Right cardiac atrium (tissue), 5 donors: ENCODE results near the gene PIM1. TPM values are rescaled to one million over a fixed set of nuclear protein-coding genes. Genes with fewer than 3 reads are reported as not detected.

Experiments
- ATAC-seq, 2 donors: fragments of 200-7000 bp; cut with Tn5 transposase; one replicate each; pipeline versions ENCODE4 v1.8.0 to v1.9.1; 2020; ENCODE audit warnings: moderate library complexity in 2 of 2, mild to moderate bottlenecking in 1 of 2
- DNase-seq, 3 donors: peaks; one replicate each; pipeline ENCODE4 v3.0.0-alpha.2; 2020
- H3K27ac ChIP-seq: one replicate; pipeline ENCODE4 v1.5.1; 2013; ENCODE audit warnings: mild to moderate bottlenecking, low read length, control low read depth, moderate library complexity
- H3K27me3 ChIP-seq: one replicate; pipeline ENCODE4 v1.6.1; 2013; ENCODE audit not compliant: control insufficient read depth, insufficient read depth
- H3K4me1 ChIP-seq: one replicate; pipeline ENCODE4 v1.6.1; 2013; ENCODE audit warnings: low read length; ENCODE audit not compliant: control insufficient read depth, insufficient read depth
- H3K4me3 ChIP-seq: one replicate; pipeline ENCODE4 v1.5.1; 2013; ENCODE audit warnings: low read length, control low read depth
- H3K9me3 ChIP-seq: one replicate; pipeline ENCODE4 v1.6.1; 2013; ENCODE audit warnings: low read length; ENCODE audit not compliant: control insufficient read depth
- WGBS: extraction: QIAGEN DNeasy Blood & Tissue Kit; methylation state at CpG from one replicate; pipeline ENCODE4 v1.1.7; 2013; 5-methylcytosine and 5-hydroxymethylcytosine counted together
- intact Hi-C, 4 donors: fragments of 100-400 bp; cut with DNase I; formaldehyde crosslinking; loops; one replicate each; pipeline versions ENCODE4 v1.11.0 to v1.14.0; 2022 to 2023
- polyA plus RNA-seq: library from polyadenylated mRNA; stranded (reverse); fragments of 200-250 nt; gene quantifications from one replicate; pipeline ENCODE4 v1.2.3, GENCODE V29; 2013
- total RNA-seq, 4 donors: library from RNA; stranded (reverse); fragmentation: NEBNext Ultra II Directional; extraction: Animal tissue kit (Norgen Biotek cat#: 25700); gene quantifications; one replicate each; pipeline ENCODE4 v1.2.1, GENCODE V29; 2021
- donor health status: healthy with polysubstance abuse.
- donor health status: DM: no; HTN: yes; CAD: no.
- donor health status: DM: no; HTN: no; CAD: no.
- donor health status: DM: no; HTN: yes; CAD: no; lungs with severe emphysema.
- donor health status: DM: yes; HTN: yes; CAD: no.

The PIM1 gene
- total and polyA plus RNA-seq, 5 donors, result 22.5 to 72.5 (median 38.6) TPM

- intact Hi-C loops, result no loop called here
- no peaks in the 10 kb centered on the region for H3K4me1 ChIP-seq
- no peaks in the 10 kb centered on the region for H3K27me3 ChIP-seq
- ATAC-seq, result no peak
- H3K27ac ChIP-seq, result no peak overlapping the region
- no peak for DNase-seq
- H3K4me3 ChIP-seq, result no peak overlapping the region
- H3K9me3 ChIP-seq, result no peaks in the 10 kb centered on the region
- 79% methylated on average over 11 of the region's 11 CpGs for WGBS
These were observed 14.3 kb upstream of the PIM1 start for GRCh38 chr6:37155394-37156312.

DNA sequence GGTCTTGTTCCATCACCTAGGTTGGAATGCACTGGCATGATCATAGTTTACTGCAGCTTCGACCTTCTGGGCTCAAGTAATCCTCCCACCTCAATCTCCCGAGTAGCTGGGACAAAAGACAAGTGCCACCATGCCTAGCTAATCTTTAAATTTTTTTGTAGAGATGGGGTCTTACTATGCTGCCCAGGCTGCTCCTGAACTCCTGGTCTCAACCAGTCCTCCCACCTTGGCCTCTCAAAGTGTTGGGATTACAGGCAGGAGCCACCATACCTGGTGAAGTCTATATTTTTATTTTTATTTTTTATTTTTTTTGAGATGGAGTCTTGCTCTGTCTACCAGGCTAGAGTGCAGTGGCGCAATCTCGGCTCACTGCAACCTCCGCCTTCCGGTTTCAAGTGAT is 11.4 kb upstream of the PIM1 start:
- intact Hi-C loops, result no loop called here
- DNase-seq (no peak), ATAC-seq (no peak)
- H3K27me3 ChIP-seq, result no peaks in the 10 kb centered on the region
- H3K9me3 ChIP-seq, result no peaks in the 10 kb centered on the region
- H3K4me1 ChIP-seq, result no peaks in the 10 kb centered on the region
- no peak overlapping the region for H3K4me3 ChIP-seq
- no peak overlapping the region for H3K27ac ChIP-seq
- WGBS, result 95% methylated on average over 6 of the region's 6 CpGs

DNA sequence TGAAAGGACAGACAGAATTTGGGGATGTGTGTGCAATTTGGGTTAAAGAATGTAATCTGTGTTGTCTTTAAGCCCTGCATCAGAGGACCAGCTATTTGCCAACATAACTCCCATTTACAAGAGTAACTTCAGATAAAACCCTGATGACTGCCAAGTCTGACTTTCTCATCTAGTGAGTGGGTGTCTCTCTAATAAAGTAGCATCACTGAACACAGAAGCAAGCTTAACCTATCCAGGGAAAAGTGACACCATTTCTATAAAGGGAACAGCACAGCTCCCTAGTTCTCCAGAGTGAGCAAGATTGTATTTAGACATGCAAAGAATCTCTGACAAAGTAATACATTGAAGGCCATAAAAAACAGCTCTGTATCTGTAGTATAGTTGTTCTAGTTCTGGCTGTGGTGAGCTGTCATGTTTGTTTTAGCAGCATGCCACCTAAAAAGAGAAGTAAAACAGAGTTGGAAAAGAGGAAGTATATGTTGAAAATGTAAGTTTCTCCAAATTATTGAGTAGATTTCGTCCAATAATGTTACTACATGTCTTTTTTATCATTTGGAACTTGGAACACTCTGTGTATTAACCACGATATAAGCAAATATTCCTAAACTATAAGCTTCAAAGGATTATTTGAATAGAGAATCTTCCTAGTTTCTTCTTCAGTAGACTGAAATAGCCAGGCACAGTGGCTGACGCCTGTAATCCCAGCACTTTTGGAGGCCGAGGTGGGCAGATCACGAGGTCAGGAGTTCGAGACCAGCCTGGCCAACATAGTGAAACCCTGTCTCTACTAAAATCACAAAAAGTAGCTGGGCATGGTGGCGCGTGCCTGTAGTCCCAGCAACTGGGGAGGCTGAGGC is 8.8 kb upstream of the PIM1 start:
- ATAC-seq, result peak; percentile 52 to 80

GRCh38 chr6:37162740-37163139 is 7.2 kb upstream of the PIM1 start:
- Histone ChIP-seq H3K9me3 (no peaks in the 10 kb centered on the region), H3K27me3 (no peaks in the 10 kb centered on the region), H3K4me3 (no peak overlapping the region), H3K27ac (no peak overlapping the region), H3K4me1 (no peaks in the 10 kb centered on the region)
- WGBS, result 91% methylated on average over 4 of the region's 4 CpGs
- ATAC-seq, result no peak
- no peak for DNase-seq
- intact Hi-C loops, result no loop called here

More for the DNA sequence above, 8.8 kb upstream of the PIM1 start:
- intact Hi-C loops, result no loop called here
- H3K9me3 ChIP-seq, result no peaks in the 10 kb centered on the region
- H3K4me3 ChIP-seq, result no peak overlapping the region
- no peaks in the 10 kb centered on the region for H3K4me1 ChIP-seq
- no peak overlapping the region for H3K27ac ChIP-seq
- WGBS, result 75% methylated on average over 8 of the region's 8 CpGs
- no peak for DNase-seq
- no peaks in the 10 kb centered on the region for H3K27me3 ChIP-seq

GRCh38 chr6:37168163-37168758 is 1.7 kb upstream of the PIM1 start:
- intact Hi-C loops, result no loop called here
- DNase-seq (no peak), ATAC-seq (no peak)
- WGBS, result 69% methylated on average over 5 of the region's 5 CpGs
- H3K4me3 ChIP-seq, result no peak overlapping the region
- H3K9me3 ChIP-seq, result no peaks in the 10 kb centered on the region
- no peak overlapping the region for H3K27ac ChIP-seq
- peaks cover 3% of the 10 kb centered on the region for H3K4me1 ChIP-seq
- H3K27me3 ChIP-seq, result no peaks in the 10 kb centered on the region

GRCh38 chr6:37168811-37169495 is 999 bp upstream of the PIM1 start:
- peak in 1 of 3 donors; percentile 82 for DNase-seq
- no peaks in the 10 kb centered on the region for H3K27me3 ChIP-seq
- WGBS, result 3% methylated on average over 29 of the region's 29 CpGs

DNA sequence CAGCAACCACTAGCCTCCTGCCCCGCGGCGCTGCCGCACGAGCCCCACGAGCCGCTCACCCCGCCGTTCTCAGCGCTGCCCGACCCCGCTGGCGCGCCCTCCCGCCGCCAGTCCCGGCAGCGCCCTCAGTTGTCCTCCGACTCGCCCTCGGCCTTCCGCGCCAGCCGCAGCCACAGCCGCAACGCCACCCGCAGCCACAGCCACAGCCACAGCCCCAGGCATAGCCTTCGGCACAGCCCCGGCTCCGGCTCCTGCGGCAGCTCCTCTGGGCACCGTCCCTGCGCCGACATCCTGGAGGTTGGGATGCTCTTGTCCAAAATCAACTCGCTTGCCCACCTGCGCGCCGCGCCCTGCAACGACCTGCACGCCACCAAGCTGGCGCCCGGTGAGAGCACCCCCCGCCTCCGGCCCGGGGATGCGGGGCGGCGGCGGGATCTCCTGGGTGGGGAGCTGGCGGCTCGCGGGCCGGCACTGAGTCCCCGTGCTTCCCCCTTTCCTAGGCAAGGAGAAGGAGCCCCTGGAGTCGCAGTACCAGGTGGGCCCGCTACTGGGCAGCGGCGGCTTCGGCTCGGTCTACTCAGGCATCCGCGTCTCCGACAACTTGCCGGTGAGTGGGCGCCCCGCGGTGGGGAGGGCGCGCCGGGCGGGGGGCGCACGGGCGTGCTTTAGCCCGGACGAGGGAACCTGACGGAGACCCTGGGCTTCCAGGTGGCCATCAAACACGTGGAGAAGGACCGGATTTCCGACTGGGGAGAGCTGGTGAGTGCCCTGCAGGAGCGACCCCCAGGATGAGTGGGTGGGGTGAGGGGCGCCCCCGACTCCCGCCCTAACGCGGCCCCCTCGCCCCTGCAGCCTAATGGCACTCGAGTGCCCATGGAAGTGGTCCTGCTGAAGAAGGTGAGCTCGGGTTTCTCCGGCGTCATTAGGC is 585 bp downstream of the PIM1 start:
- WGBS, result 1% methylated on average over 92 of the region's 92 CpGs
- H3K4me3 ChIP-seq, result peak overlapping the region; percentile 71
- H3K9me3 ChIP-seq, result no peaks in the 10 kb centered on the region
- DNase-seq, result peak; percentile 43 to 82 (median 78)
- peaks cover 3% of the 10 kb centered on the region for H3K4me1 ChIP-seq
- peak overlapping the region; percentile 59 for H3K27ac ChIP-seq
- H3K27me3 ChIP-seq, result no peaks in the 10 kb centered on the region
- ATAC-seq, result peak; percentile 1 to 10
- intact Hi-C loops, result loop anchor here in 3 of 4 donors (1.0 to 10.0 kb wide), 7 partner anchors 37 to 146 kb away; no protein-coding TSS in a partner anchor

More at GRCh38 chr6:37168811-37169495, 999 bp upstream of the PIM1 start:
- peak; percentile 21 to 59 for ATAC-seq
- peaks cover 3% of the 10 kb centered on the region for H3K4me1 ChIP-seq
- peak overlapping the region; percentile 72 for H3K4me3 ChIP-seq
- intact Hi-C loops, result no loop called here
- H3K9me3 ChIP-seq, result no peaks in the 10 kb centered on the region
- H3K27ac ChIP-seq, result peak overlapping the region; percentile 99

- DNase-seq, result peak; percentile 57 to 80 (median 79)
- peaks cover 3% of the 10 kb centered on the region for H3K4me1 ChIP-seq
- H3K9me3 ChIP-seq, result no peaks in the 10 kb centered on the region
- H3K4me3 ChIP-seq, result peak overlapping the region; percentile 71
- under 1% methylated on average over 45 of the region's 45 CpGs for WGBS
- H3K27ac ChIP-seq, result peak overlapping the region; percentile 59
- intact Hi-C loops, result loop anchor here in 3 of 4 donors (1.0 to 10.0 kb wide), 7 partner anchors 36 to 147 kb away; no protein-coding TSS in a partner anchor
- peak in 1 of 2 donors; percentile 7 for ATAC-seq
- no peaks in the 10 kb centered on the region for H3K27me3 ChIP-seq
These were observed 1.4 kb downstream of the PIM1 start for GRCh38 chr6:37171201-37171969.
